A549 treated with ZK216348 at 1 μM for 4 hours (cell line): ENCODE results near the gene NPVF. TPM values are rescaled to one million over a fixed set of nuclear protein-coding genes. Genes with fewer than 3 reads are reported as not detected.

Experiments used
- total RNA-seq: library from RNA; stranded (reverse); fragments of 200-300 nt; extraction: Qiagen RNA extraction; gene quantifications from 5 replicates; pipeline ENCODE4 v1.2.3, GENCODE V29; 2022; ENCODE audit warnings: low read depth

The NPVF gene
- total RNA-seq, result not detected in 5 replicates

GRCh38 chr7:25228386-25228785, at the start of gene NPVF:
NPVF (minus strand) TSS chr7:25228486; CDS start chr7:25228439, 47 bp downstream.

Other genes starting within 250 kb of the NPVF start
- 8.8 to 13.7 TPM (median 13.4 TPM) in 5 replicates for gene OSBPL3, start 248.3 kb downstream of the NPVF start, total RNA-seq
- 196 to 375 TPM (median 233 TPM) in 5 replicates for gene CYCS, start 103.2 kb downstream of the NPVF start, total RNA-seq